Tibial artery (tissue), 4 donors: ENCODE measurements around the gene PPFIBP2.

Source experiments
- DNase-seq, 2 donors: peaks; one replicate each; pipeline ENCODE4 v3.0.0-alpha.2; 2019
- H3K27ac ChIP-seq, 2 donors: fragments of 200-600 bp; sonication (generic) in 1 of 2; 1 replicate in 1 of 2; 2 replicates in 1 of 2; pipeline ENCODE4 v1.5.1; 2018 to 2019; ENCODE audit warnings: mild to moderate bottlenecking in 1 of 2
- H3K27me3 ChIP-seq, 2 donors: fragments of 200-600 bp; sonication (generic) in 1 of 2; one replicate each; pipeline versions ENCODE4 v1.5.1 to v1.6.0; 2016 to 2019
- H3K36me3 ChIP-seq, 3 donors: fragments of 200-600 bp; sonication (generic) in 2 of 3; one replicate each; pipeline ENCODE4 v1.5.1; 2016 to 2019; ENCODE audit warnings: mild to moderate bottlenecking in 2 of 3
- H3K4me1 ChIP-seq, 4 donors: fragments of 200-600 bp; sonication (generic) in 2 of 4; 1 replicate in 3 of 4; 2 replicates in 1 of 4; pipeline ENCODE4 v1.5.1; 2016 to 2019
- H3K4me3 ChIP-seq, 2 donors: fragments of 200-600 bp; sonication (generic) in 1 of 2; 1 replicate in 1 of 2; 2 replicates in 1 of 2; pipeline ENCODE4 v1.5.1; 2018 to 2019; ENCODE audit warnings: mild to moderate bottlenecking in 2 of 2
- H3K9me3 ChIP-seq, 3 donors: fragments of 200-600 bp; sonication (generic) in 1 of 3; one replicate each; pipeline ENCODE4 v1.5.1; 2016 to 2019
- intact Hi-C: fragments of 100-400 bp; cut with DNase I; formaldehyde crosslinking; loops from one replicate; pipeline ENCODE4 v1.15.0; 2023; ENCODE audit warnings: low total_unique reads
- TF ChIP-seq, protein P1 (sequence below), 2 experiments: fragments of 200-600 bp in 1 of 2; fragments of 450-650 bp in 1 of 2; IDR thresholded peaks; one replicate each; pipeline ENCODE4 v1.5.1; 2017 to 2019; ENCODE audit warnings: antibody characterized with exemption in 2 of 2, mild to moderate bottlenecking in 1 of 2, moderate library complexity in 1 of 2

Gene PPFIBP2

GRCh38 chr11:7628660-7629059 is 114.9 kb downstream of the PPFIBP2 start:
- H3K36me3 ChIP-seq, result peaks cover 38 to 83% (median 77%) of the 10 kb centered on the region in 3 donors
- H3K9me3 ChIP-seq, result no peaks in the 10 kb centered on the region
- DNase-seq, result no peak
- no peaks in the 10 kb centered on the region for H3K4me1 ChIP-seq
- H3K4me3 ChIP-seq, result no peak overlapping the region
- intact Hi-C loops, result no loop called here
- no peak overlapping the region for H3K27ac ChIP-seq
- no peaks in the 10 kb centered on the region for H3K27me3 ChIP-seq
- TF ChIP-seq, protein P1, sequence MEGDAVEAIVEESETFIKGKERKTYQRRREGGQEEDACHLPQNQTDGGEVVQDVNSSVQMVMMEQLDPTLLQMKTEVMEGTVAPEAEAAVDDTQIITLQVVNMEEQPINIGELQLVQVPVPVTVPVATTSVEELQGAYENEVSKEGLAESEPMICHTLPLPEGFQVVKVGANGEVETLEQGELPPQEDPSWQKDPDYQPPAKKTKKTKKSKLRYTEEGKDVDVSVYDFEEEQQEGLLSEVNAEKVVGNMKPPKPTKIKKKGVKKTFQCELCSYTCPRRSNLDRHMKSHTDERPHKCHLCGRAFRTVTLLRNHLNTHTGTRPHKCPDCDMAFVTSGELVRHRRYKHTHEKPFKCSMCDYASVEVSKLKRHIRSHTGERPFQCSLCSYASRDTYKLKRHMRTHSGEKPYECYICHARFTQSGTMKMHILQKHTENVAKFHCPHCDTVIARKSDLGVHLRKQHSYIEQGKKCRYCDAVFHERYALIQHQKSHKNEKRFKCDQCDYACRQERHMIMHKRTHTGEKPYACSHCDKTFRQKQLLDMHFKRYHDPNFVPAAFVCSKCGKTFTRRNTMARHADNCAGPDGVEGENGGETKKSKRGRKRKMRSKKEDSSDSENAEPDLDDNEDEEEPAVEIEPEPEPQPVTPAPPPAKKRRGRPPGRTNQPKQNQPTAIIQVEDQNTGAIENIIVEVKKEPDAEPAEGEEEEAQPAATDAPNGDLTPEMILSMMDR (IDR thresholded peaks at IDR 0.05), result no peak

DNA sequence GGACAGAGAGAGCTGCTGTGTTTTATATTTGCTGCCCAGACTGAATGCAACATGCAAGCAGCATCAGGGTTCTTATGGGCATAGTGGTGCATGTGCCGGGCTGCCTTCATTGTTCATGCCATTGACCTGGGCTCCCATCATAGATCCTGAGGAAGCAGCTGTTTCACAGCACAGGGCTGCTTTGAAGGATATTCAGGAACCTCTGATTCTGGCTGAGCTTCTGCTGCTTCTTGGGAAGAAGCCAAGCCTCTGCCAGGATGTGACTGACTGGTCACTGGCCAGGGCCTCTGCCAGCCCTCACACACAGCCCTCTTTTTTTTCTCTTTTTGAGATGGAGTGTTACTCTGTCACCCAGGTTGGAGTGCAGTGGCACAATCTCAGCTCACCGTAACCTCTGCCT is 116.2 kb downstream of the PPFIBP2 start:
- Histone ChIP-seq H3K36me3 (peaks cover 41 to 88% (median 88%) of the 10 kb centered on the region in 3 donors), H3K27me3 (no peaks in the 10 kb centered on the region), H3K9me3 (no peaks in the 10 kb centered on the region), H3K4me3 (no peak overlapping the region), H3K4me1 (no peaks in the 10 kb centered on the region), H3K27ac (no peak overlapping the region)
- DNase-seq, result no peak
- TF ChIP-seq, protein P1 (IDR thresholded peaks at IDR 0.05), result no peak
- intact Hi-C loops, result no loop called here

GRCh38 chr11:7632211-7632610 is 118.4 kb downstream of the PPFIBP2 start:
- H3K4me1 ChIP-seq, result peaks cover 0 to 3% (median 0%) of the 10 kb centered on the region in 4 donors
- DNase-seq, result no peak
- H3K36me3 ChIP-seq, result peaks cover 41 to 89% (median 77%) of the 10 kb centered on the region in 3 donors
- H3K9me3 ChIP-seq, result no peaks in the 10 kb centered on the region
- no peak overlapping the region for H3K4me3 ChIP-seq
- TF ChIP-seq, protein P1 (IDR thresholded peaks at IDR 0.05), result no peak
- no peaks in the 10 kb centered on the region for H3K27me3 ChIP-seq
- intact Hi-C loops, result no loop called here
- no peak overlapping the region for H3K27ac ChIP-seq

DNA sequence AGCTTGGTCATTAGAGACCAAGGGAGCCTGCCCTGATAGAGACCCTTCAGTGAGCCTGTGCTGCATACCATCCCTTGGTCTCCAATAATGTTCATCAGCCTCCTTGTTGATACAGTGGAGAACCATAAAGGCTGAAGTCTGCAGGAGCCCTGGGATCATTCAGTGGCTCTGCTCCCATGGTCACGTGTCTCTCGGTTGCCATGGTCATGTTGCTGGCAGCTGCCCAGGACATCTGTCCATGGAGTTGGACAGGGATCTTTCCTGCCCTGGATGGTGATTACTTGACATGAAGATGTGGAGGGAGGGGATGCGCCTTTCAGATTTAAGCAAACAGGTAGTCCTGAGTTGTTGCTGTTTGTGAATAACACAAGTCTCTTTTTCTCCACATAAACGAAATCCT is 121.3 kb downstream of the PPFIBP2 start:
- DNase-seq, result no peak
- H3K4me1 ChIP-seq, result peaks cover 0 to 10% (median 2%) of the 10 kb centered on the region in 4 donors
- intact Hi-C loops, result no loop called here
- no peaks in the 10 kb centered on the region for H3K9me3 ChIP-seq
- H3K27ac ChIP-seq, result no peak overlapping the region
- peaks cover 36 to 88% (median 62%) of the 10 kb centered on the region in 3 donors for H3K36me3 ChIP-seq
- no peaks in the 10 kb centered on the region for H3K27me3 ChIP-seq
- TF ChIP-seq, protein P1 (IDR thresholded peaks at IDR 0.05), result no peak
- H3K4me3 ChIP-seq, result no peak overlapping the region

DNA sequence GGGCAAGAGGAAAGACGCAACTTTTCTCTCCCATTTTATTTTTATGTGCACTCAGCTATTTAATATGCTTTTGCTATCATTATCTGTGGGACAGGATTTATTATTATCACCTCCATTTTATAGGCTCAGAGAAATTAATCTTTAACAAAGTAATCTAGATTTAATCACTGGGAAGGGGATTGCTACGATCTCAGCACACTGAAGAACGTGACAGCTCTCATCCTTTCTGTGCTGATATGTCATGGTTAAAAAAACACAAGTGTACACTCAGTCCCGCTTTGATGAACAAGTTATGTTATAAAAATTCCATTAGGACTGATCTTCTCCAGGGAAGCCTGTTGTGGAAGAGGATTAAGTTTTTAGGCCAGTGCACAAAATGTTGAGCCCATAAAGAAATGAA is 121.9 kb downstream of the PPFIBP2 start:
- Histone ChIP-seq H3K27me3 (no peaks in the 10 kb centered on the region), H3K9me3 (no peaks in the 10 kb centered on the region), H3K27ac (no peak overlapping the region), H3K4me1 (peaks cover 0 to 10% (median 2%) of the 10 kb centered on the region in 4 donors), H3K4me3 (no peak overlapping the region), H3K36me3 (peaks cover 37 to 88% (median 63%) of the 10 kb centered on the region in 3 donors)
- intact Hi-C loops, result no loop called here
- DNase-seq, result no peak
- TF ChIP-seq, protein P1 (IDR thresholded peaks at IDR 0.05), result no peak

DNA sequence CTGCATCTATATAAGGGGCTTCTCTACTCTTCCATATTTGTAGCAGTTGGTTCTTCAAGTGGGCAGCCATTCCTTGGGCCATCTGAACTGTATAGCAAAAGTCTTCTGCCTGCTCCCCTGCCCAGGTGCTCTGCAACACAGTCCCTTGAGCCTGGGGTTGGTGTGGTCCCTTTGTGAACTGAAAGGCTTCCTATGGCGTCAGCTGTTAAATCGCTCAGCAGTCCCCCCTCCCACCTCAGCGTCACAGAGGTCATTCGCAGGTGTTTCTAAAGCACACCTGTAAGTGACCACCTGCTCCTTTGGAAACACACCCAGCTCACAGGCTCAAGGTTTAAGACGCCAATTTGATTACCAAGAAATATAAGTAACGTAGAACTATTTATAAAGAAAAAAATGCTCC is 122.6 kb downstream of the PPFIBP2 start:
- H3K4me1 ChIP-seq, result peaks cover 0 to 10% (median 2%) of the 10 kb centered on the region in 4 donors
- H3K9me3 ChIP-seq, result no peaks in the 10 kb centered on the region
- H3K4me3 ChIP-seq, result no peak overlapping the region
- H3K27me3 ChIP-seq, result no peaks in the 10 kb centered on the region
- intact Hi-C loops, result no loop called here
- peaks cover 37 to 88% (median 63%) of the 10 kb centered on the region in 3 donors for H3K36me3 ChIP-seq
- no peak overlapping the region for H3K27ac ChIP-seq
- TF ChIP-seq, protein P1 (IDR thresholded peaks at IDR 0.05), result no peak
- DNase-seq, result no peak
